HG03575 (cell line): Measurements from ENCODE around the gene TMOD1.
"Not testable (repeated sequence)": the region's sequence is repeated elsewhere in the genome, so short reads cannot be mapped to it uniquely, and the experiment has no call there.

ENCODE experiments used
- ATAC-seq: cut with Tn5 transposase; IDR thresholded peaks from one replicate; pipeline ENCODE4 v1.9.1; 2021; ENCODE audit not compliant: unreplicated experiment, insufficient number of reproducible peaks, low FRiP score; ENCODE audit errors: extremely low read depth

TMOD1 gene

DNA sequence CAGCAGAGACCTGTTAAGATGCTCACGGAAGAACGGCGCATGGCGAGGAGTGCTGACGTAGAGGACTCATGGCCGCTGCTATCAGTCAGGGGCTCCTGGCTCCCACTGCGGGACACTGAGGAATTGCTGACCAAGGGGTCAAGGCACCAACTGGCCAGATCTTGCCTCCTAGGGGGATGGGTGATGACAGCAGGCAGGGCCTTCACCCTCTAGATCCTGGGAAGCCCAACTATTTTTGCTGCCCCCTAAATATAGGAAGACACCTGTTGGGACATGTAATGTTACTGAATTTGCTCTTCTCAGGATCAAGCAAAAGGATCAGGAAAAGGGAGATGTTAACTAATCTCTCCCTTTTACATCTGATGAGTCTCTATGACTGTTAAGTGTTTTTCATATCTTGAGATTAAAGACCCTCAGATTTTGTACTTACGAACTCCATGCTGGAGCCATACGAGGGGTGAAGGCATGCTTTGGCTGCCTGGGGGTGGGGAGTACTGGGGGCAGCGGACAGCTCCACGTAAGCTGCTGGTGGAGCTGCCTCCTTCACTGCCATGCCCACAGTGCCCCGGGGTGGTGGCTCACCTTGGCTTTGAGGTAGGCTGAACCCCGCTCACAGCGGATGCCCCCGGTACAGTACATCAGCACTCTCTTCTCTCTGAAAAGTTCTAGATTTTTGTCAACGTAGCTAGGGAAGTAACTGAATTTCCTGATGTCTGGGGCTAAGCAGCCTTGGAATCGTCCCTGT, 103.6 kb downstream of the TMOD1 start:
- ATAC-seq, result no peak

DNA sequence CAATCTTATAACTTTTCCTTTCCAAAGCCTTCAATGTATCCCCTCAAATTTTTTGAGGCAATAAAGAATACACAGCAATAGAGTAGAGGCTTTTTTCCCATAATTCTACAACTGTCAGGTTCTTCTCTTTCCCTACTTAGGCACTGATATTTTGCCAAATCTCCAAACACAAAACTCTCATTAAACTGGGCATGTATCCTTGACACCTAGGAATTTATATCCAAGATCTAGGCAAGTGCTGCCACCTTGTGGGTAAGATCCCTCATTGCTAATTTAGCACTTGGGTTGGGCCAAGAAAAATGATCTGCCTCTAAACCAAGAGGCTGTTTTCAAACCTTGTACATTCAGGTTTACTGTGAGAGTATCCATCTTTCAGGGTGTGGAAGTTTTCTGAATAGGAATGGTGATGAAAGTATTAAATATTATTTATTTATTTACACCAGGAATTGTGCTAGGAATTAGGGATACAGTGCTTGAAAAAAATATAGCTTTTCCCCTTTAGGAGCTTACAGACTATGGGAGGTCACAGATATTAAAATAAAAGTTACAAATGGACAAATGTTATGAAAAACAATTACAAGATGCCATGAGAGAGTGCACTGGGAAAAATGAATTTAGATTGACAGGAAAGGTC, 114.1 kb downstream of the TMOD1 start:
- ATAC-seq, result no peak

DNA sequence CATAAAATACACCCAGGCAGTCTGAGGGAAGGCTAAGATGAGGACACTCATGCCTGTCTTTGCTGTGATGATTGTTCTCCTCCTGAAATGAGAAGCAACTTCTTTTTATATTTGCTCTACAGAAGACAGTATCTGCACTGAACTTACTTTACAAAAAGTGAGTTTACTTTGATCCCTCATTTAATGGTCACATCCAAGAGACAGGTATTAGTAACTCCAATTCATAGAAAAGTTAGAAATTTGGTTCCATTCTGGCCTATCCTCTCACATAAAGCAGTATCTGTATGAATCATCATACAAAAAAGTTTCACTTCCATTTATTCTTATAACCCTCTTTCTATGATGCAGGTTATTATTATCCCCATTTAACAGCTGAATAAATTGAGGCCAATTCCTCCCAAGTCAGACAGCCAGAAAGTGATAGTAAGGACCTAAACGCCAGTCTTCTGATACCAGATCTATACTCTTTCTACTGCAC, 116.5 kb downstream of the TMOD1 start:
- no peak for ATAC-seq

DNA sequence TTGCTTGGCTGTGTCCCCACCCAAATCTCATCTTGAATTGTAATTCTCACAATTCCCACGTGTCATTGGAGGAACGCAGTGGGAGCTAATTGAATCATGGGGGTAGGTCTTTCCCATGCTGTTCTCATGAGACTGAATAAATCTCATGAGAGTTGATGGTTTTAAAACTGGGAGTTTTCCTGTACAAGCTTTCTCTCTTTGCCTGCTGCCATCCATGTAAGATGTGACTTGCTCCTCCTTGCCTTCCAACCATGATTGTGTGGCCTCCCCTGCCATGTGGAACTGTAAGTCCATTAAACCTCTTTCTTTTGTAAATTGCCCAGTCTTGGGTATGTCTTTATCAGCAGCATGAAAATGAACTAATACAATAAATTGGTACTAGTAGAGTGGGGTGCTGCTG, 118.6 kb downstream of the TMOD1 start:
- ATAC-seq, result not testable (repeated sequence)

DNA sequence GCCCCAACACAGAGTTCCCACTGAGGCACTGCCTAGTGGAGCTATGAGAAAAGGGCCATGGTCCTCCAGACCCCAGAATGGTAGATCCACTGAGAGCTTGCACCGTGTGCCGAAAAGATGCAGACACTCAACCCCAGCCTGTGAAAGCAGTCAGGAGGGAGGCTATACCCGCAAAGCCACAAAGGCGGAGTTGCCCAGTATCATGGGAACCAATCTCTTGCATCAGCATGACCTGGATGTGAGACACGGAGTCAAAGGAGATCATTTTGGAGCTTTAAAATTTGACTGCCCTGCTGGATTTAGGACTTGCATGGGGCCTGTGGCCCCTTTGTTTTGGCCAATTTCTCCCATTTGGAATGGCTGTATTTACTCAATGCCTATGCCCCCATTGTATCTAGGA, 121.0 kb downstream of the TMOD1 start:
- not testable (repeated sequence) for ATAC-seq

DNA sequence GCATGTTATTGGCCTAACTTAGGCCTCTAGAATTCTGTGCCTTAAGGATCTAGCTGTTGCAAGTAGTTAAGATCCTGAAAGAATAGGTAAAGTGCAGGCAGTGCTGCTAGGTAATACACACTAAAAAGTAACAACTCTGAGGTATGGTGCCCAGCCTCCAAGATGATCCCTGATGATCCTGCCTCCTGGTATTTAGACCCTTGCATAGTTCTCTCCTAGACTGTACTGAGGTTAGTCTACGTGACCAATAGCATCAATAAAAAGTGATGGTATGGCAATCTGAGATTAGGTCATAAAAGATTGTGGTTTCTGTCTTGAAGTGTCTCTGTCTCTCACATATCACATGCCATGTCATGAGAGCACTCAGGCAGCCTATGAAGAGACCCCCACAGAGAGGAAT, 122.5 kb downstream of the TMOD1 start:
- no peak for ATAC-seq

DNA sequence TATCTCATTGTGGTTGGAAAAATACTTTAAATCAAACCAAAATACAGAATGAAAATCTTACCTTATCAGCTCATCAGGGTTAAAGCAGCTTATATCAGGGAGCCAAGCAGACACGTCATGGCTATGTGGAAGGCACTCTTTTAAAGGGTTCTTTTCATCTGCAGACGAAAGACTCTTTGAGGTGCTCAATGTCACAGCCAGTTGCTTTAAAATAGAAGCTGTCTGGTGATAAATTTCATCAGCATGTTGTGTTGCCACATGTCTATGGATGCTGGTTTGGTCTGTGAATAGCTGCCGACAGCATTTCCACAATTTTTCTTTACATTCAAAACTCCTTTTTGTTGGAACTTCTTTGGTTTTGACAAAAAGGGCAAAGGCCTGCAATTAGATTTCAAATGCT, 124.2 kb downstream of the TMOD1 start:
- no peak for ATAC-seq

DNA sequence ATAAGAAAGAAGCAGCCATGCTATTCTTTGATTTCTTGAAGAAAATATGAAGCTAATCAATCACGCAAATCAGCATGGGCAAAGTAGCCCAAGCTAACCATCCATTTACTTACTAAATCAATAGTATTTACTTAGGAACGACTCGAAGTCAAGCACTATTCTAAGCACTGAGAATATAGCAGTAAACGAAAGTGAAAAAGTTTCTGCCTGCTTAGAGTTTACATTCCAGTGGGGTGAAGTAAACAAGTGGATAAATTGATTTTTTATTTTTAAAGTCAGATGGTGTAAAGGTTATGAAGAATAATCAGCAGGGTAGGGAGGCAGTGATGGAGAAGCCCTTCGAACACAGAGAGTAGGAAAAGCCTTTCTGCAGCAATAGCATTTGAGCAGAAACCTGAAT, 126.2 kb downstream of the TMOD1 start:
- ATAC-seq, result no peak

DNA sequence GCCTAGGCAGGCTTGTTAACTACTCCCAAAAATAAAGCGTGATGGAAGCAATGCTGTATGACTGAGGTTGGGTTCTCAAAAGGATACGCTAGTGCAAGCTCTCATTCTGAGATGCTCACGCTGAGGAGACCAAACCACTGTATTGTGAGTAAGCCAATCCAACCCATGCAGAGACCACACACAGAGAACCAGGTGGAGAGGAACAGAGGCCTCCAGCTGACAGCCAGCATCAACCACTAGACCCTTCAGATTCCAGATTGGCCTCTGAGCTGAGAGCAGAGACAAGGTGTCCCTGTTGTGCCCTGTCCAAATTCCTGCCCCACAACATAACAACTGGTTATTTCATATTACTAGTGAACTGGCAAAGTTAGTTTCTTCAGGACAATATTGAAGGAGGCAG, 127.2 kb downstream of the TMOD1 start:
- no peak for ATAC-seq

DNA sequence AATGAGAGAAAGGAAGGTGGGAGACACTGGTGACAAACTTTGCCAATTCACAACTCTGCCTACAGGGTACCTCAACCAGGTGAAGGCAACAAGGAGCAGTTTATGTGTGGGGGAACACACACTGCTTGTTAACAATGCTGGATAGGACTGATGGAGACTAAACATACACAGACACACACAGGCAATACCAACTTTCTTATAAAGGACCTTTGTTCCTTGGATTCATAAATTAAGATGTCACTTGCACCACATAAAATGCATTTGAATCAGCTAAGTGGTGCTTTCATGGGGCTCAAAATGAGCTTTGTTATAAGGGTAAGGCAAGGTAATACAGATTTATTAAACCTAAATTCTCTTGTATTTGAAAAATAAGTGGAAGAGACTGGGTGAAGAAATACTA, 127.7 kb downstream of the TMOD1 start:
- no peak for ATAC-seq

DNA sequence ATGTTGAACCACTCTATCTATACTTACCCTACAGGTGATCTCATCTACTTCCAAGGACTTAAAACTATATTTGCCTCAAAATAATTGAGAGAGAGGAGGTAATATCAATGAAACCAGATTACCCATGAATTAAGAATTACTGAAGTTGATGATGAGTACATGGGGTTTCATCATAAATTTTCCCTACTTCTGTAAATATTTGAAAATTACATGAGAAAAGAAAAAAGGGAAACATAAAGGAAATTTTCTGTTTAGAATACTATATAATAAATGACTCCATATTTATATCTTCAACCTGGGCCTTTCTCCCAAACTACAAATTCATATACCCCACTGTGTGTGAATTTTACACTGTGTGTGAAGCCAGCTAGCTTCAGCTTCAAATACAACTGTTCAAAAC, 129.1 kb downstream of the TMOD1 start:
- ATAC-seq, result no peak

DNA sequence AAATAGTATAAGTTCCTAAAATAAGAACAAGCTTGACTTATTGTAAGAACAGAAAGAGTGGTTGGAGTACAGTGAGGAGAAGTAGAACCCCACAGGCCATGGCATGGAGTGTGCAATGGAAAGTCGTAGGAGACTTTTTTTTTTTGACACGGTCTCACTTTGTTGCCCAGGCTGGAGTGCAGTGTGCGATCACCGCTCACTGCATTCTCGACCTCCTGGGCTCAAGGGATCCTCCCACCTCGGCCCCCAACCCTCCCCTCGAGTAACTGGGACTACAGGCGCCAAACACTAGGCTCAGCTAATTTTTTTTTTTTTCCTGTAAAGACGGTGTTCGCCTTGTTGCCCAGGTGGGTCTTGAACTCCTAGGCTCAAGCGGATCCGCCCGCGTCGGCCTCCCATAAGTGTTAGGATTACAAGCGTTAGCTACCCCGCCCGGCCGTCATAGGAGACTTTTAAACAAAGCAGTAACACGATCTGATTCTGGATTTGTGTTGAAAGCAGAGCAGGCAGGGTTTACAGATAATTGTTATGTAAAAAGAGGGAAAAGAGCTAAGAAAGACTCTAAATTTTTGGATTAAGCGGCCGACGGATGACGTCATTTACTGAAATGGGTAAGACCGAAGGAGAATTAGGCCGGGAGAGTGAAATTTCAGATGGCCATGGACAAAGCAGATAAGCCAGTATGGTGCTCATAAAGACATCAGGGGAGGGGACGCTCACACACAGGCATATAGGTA, 130.9 kb downstream of the TMOD1 start:
- ATAC-seq, result no peak

DNA sequence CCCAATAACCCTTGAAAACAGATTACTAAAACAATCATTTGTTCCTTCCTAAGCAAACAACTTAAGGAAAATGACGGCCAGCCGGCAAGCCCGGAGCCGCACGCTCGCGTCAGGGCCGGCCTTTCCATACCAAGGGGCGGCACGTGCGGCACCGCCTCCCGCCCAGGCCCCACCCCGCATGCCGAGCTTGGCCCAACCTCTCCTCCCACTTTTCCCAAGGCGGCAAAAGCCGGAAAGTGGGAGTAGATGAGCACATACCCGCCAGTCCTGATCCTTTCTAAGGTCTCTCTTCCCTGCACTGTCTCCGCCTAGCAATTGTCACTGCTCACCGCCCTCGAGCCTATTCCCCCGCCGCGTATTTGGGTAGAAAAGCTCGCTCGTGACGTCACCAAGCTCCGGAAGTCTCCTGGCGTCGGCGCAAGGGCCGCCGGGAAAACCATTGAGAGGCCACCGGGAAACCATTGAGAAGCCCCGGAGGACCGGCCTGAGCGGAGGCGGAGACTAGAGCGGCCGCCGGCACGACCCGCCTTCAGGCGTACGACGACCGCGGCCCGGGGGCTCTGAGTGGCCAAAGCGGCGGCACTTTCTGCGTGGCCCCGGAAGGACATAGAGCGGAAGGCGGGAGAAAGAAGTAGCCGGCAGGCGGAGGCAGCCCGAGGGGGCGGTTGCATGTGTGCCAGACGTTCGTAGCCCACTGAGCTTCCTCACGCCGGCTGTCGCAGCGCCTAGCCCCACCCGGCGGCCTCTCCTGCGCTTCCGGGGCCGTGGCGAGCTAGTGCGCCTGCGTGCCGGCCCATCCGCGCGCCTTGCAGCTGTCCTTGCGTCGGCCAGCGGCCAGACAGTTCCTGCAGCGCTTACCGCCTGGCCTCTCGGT, 131.8 kb downstream of the TMOD1 start, which contains the start of the genes NCBP1 and TSTD2:
Gene NCBP1 (plus strand): TSS at position 837 of the 874 bp plus-strand sequence. CDS start 61 bp downstream, outside the sequence.
Gene TSTD2 (minus strand): TSS at position 384 of the 874 bp plus-strand sequence. CDS start 5,806 bp downstream, outside the sequence.
- ATAC-seq, result peak; percentile 56

DNA sequence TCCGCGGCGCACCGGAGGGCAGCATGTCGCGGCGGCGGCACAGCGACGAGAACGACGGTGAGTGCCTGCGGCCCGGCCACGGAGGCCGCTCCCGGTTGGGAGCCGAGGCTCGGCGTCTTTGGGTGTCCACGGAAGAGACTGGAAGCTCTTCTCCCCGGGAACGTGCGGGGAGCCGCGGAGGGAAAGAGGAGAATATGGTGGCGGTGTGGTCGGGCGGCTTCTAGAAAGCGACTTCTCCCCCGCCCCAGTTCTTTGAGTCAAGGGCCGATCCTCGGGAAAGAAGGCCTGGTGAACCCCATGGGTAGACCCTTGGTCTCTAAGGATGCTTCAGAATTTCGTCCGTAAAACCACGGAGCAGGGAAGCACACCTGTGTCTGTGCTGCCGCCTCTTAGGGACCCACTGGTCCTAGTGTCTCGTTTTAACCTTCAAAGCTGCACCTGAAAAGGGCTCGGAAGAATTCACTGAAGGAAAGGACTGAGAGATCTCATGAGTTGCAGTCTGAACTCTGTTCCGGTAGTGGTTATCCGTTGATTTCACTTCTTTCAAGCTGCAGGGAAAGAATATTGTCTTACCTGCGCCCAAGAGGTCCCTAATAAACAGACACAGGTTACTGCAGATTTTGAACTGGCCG, 132.5 kb downstream of the TMOD1 start:
- ATAC-seq, result no peak

DNA sequence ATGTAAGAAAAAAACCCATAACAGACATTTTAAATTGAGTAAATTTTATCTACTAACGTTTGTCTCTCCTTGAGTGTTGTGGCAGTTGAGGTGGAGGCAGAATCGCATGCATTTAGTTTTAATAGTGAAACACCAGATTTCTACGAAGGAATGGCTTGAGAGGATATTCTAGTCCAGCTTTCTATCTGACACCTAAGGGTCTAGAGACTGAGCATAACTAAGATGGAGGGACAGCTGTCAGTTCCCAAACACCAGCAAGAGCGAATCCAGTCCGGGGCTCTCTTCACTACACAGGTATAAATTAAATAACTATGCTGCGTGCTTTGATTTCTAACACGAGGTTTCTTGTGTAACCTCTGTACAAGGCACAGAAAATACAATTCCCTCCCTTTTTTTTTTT, 133.6 kb downstream of the TMOD1 start:
- no peak for ATAC-seq

DNA sequence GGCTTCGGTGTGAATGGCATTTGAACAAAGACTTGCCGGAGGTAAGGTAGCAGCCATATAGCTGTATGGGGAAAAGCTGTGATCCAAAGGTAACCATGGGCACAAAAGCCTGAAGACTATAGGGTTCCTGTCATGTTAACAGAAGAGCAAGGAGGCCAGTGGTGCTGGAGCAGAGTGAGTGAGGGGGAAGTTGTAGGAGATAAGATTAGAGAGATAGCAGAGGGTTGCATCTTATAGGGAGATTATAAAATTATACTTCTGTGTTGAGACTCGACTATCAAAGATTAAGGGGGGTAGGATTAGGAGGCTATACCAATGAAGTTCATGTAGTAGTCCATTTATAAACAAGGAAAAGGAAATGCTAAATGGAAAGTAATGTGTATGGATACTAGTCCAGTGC, 135.4 kb downstream of the TMOD1 start:
- ATAC-seq, result no peak

DNA sequence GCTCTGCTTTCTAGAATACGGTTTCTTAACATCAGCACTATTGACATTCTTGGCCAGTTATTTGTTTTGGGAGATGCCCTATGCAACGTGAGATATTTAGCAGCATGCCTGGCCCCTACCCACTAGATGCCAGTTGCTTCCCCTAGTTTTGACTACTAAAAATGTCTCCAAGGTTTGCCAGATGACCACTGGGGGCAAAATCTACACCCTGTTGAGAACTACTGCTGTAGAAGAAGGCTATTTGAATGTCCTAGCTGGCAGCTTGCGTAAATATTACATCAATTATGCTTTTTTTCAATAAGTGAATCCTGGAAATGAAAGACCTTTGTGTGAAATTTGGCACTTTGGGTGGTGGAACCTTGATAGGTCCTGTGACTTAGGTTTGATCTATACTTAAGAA, 137.2 kb downstream of the TMOD1 start:
- ATAC-seq, result no peak

DNA sequence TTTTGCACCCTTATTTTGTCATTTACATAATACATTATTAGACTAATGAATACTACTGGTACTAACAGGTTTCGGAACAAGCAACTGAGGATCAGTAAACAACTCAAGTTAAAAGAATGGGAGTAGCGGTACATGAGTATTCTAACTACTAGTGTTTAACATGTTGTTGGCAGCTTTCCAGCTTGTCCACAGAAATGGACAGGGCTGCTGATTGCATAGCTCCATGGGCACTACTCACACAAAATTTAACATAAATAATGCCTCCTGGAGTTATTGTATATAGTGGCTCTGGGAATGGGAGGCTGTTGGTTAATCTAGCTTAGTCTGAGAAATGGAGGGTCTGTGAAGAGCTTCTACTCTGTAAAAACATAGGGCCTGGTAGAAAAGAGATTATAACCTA, 138.9 kb downstream of the TMOD1 start:
- no peak for ATAC-seq
